GM15510 (cell line): ENCODE results near the gene STX8.

Source experiments
- POLR2A ChIP-seq: IDR thresholded peaks from 3 replicates; pipeline ENCODE4 v1.6.1; 2011; ENCODE audit warnings: borderline replicate concordance; ENCODE audit not compliant: insufficient read length; ENCODE audit errors: extremely low read depth

The STX8 gene

GRCh38 chr17:9206741-9207332 lies 368.8 kb downstream of the STX8 start:
- no peak for TF ChIP-seq POLR2A

GRCh38 chr17:9206410-9206703 lies 369.3 kb downstream of the STX8 start:
- no peak for TF ChIP-seq POLR2A

GRCh38 chr17:9205520-9206409 lies 369.9 kb downstream of the STX8 start:
- TF ChIP-seq POLR2A = no peak

GRCh38 chr17:9204637-9205329 lies 370.8 kb downstream of the STX8 start:
- TF ChIP-seq POLR2A = no peak

GRCh38 chr17:9203771-9204425 lies 371.7 kb downstream of the STX8 start:
- TF ChIP-seq POLR2A = no peak

- no peak for TF ChIP-seq POLR2A
Observed at GRCh38 chr17:9202532-9202931, 373.1 kb downstream of the STX8 start.

GRCh38 chr17:9200699-9201359 lies 374.8 kb downstream of the STX8 start:
- TF ChIP-seq POLR2A = no peak
